GM18505 (cell line): ENCODE results near the gene ZNF700.
"Not testable (repeated sequence)": the region's sequence is repeated elsewhere in the genome, so short reads cannot be mapped to it uniquely, and the experiment has no call there.

Source experiments
- ATAC-seq: cut with Tn5 transposase; IDR thresholded peaks from one replicate; pipeline ENCODE4 v1.9.1; 2021; ENCODE audit not compliant: unreplicated experiment
- POLR2A ChIP-seq: IDR thresholded peaks from 4 replicates; pipeline ENCODE4 v1.6.1; 2011; ENCODE audit warnings: borderline replicate concordance; ENCODE audit not compliant: insufficient read depth, insufficient read length; ENCODE audit errors: extremely low read depth

Gene ZNF700

DNA sequence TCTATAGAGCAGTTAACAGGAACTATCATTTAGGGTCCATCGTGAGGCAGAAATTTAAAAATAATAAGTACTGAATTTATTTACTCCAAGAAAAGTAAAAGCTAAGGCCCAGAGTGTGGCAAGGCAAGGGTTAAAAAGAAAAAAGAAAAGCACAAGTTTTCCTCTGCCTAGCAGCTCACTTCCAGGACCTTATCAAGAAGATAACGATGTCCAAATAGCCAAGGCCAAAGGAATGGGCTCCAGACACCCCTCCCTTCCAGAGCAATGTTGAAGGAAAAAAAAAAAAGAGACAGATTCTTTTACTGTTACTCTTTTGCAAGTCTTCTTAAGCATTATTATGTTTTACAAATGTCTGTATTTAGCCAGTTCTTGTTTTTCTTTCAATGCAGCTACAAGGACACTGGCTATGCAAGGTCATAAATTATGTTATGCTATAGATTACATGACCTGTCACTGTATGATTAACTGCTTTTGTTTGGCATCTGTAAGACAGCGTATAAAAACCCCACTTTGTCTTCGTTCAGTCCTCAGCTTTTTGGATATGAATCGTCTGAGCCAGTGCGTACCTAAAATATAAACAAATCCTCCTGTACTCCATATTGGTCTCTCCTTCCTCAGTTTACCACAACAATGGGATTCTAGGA is 2.9 kb upstream of the ZNF700 start:
- TF ChIP-seq POLR2A = no peak
- no peak for ATAC-seq

DNA sequence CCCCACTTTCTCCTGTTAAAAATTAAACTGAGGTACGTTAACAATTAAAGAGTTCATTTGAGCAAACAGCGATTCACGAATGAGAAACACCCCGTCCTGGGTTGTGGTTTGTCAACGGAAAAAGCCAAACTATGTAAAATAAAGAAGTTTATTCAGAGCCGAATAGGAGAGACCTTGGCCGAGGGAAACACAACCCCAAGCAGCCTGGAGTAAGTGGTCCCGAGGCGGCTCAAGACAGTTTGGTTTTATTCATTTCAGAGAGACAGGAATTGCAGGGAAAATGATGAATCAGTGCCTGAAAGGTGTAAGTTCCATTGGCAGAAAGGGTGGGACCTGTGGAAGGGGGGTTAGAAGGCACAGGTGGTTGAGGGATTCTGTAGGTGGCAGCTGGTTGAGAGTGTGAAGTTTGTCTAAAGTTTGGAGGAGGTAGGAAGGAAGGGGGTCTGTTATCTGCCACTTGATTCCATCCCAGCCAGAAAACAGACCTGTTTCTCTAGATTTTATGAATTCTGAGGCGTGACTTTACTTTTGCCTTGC is 812 bp downstream of the ZNF700 start:
- ATAC-seq = not testable (repeated sequence)

DNA sequence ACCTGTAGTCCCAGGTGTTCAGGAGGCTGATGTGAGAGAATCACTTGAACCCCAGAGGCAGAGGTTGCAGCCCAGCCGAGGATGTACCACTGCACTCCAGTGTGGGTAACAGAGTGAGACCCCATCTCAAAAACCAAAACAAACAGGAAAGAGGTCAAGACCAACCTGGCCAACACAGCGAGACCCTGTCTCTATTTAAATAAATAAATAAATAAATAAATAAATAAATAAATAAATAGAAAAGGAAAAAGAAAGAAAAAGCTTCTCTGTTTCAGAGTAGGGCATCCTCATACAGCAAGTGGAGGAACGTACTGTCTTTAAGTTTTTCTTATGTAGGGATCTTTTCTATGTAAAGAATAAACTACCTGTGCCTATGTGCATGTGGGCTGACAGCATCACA is 2.3 kb downstream of the ZNF700 start:
- no peak for TF ChIP-seq POLR2A

DNA sequence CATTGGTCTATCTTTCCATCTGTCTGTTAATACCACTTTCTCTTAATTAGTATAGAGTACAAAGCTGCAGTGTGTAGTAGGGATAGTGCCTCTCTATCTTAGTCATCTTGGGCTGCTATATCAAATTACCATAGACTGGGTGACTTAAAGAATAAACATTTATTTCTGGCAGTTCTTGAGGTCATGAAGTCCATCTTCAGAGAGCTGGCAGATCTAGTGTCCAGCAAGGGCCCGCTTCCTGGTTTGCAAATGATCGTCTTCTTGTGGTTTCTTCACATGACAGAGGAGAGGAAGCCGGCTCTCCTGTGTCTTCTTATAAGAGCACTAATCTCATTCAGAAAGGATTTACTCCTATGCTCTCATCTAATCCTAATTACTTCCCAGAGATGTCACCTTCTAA is 6.1 kb downstream of the ZNF700 start:
- no peak for TF ChIP-seq POLR2A
- ATAC-seq = no peak

More for the DNA sequence above, 2.3 kb downstream of the ZNF700 start:
- no peak for ATAC-seq

DNA sequence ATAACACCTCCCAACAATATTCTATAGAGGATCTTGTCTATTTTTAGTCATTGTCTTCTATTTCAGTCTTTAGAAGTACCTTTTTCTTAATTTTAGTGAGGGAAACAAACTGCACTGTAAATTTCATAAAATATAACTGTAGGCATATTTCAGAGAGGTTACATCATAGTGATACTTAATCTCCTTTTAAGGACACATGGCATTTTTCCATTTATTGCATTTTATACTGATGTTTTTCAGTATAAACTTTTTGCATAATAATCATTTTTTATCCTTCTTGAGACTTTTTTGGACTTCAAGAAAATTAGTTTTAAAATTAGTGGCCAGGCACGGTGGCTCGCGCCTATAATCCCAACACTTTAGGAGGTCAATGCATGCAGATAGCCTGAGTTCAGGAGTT is 6.6 kb downstream of the ZNF700 start:
- no peak for ATAC-seq
- TF ChIP-seq POLR2A = no peak

DNA sequence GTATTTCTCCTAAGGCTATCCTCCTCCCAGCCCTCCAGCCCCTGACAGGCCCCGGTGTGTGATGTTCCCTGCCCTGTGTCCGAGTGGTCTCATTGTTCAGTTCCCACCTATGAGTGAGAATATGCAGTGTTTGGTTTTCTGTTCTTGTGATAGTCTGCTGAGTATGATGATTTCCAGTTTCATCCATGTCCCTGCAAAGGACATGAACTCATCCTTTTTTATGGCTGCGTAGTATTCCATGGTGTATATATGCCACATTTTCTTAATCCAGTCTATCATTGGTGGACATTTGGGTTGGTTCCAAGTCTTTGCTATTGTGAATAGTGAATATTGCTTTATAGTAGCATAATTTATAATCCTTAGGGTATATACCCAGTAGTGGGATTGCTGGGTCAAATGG is 10.9 kb downstream of the ZNF700 start:
- ATAC-seq = not testable (repeated sequence)

DNA sequence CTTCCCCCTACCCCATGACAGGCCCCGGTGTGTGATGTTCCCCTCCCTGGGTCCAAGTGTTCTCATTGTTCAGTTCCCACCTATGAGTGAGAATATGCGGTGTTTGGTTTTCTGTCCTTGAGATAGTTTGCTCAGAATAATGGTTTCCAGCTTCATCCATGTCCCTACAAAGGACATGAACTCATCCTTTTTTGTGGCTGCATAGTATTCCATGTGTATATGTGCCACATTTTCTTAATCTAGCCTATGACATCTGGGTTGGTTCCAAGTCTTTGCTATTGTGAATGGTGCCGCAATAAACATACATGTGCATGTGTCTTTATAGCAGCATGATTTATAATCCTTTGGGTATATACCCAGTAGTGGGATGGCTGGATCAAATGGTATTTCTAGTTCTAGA is 13.5 kb downstream of the ZNF700 start:
- not testable (repeated sequence) for ATAC-seq

DNA sequence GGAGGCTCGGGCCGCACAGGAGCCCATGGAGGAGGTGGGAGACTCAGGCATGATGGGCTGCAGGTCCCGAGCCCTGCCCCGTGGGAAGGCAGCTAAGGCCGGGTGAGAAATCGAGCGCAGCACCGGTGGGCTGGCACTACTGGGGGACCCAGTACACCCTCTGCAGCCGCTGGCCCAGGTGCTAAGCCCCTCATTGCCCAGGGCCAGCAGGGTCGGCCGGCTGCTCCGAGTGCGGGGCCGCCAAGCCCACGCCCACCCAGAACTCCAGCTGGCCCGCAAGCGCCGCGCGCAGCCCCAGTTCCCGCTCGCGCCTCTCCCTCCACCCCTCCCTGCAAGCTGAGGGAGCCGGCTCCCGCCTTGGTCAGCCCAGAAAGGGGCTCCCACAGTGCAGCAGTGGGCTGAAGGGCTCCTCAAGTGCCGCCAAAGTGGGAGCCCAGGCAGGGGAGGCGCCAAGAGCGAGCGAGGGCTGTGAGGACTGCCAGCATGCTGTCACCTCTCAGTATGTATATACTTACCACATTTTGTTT is 16.5 kb downstream of the ZNF700 start:
- ATAC-seq = not testable (repeated sequence)

DNA sequence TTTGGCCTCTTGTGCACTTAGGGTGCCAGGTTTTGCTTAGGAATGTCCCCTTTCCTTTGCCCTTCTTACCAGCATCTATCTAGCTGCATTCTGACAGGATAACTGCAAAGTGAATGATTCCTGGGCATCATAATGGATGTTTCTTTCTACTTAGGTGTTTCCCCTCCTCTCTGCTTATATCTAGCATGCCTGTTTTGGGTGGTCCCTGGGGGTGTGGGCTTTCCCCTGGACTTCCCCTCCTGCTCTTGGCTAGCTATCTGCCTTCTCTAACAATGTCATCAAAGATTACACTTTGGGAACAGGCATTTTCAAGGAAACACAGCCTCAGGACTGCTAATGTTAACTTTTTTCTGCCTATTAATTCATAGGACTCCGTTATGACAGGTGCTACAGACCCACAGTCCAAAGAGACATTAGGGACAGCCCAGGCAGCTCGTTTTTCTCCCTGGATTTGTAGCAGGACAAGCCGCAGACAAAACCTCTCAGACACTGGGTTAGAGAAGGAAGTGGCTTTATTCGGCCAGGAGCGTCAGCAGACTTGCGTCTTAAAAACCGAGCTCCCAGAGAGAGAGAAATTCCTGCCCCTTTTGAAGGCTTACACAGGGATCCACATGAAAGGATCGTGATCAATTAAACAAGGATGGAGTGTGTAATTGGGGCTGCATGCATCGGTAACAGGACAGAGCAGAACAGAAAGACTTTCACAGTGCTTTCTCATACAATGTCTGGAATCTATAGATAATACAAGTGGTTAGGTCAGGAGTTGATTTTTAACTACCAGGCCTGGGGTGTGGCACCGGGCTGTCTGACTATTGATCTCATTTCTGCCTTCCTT is 17.3 kb downstream of the ZNF700 start:
- no peak for ATAC-seq
- TF ChIP-seq POLR2A = no peak

DNA sequence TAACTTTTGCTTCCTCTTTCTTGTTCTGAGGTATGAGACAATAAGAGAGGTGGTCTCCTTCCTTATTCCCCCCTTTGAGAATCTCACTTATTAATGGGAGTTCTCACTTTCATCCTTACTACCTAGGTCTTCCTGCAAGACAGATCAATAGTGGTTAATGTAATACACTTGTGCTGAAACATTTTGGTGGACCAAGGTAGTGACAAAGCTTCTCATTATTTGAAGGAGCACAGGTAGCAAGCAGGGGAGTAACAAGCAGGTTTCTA is 17.9 kb downstream of the ZNF700 start:
- ATAC-seq = no peak
- no peak for TF ChIP-seq POLR2A

DNA sequence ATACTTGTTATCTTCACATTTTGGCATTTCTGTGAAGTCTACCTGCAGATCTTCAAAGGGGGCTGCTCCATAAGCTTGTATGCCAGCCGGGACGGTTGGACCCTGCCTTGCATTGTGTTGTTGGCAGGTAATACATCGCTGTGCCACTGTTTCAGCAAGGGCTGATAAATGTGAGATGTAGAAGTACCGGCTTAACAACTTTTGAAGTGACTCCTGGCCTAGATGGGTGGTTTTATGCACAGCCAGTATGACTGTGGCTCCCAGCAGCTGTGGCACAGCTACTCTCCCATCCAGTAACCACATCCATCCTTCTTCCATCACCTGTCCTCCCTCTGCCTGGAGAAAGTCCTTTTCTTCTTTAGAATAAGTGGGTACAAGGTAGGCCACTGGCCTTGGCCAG is 19.7 kb downstream of the ZNF700 start:
- ATAC-seq = no peak
- no peak for TF ChIP-seq POLR2A

DNA sequence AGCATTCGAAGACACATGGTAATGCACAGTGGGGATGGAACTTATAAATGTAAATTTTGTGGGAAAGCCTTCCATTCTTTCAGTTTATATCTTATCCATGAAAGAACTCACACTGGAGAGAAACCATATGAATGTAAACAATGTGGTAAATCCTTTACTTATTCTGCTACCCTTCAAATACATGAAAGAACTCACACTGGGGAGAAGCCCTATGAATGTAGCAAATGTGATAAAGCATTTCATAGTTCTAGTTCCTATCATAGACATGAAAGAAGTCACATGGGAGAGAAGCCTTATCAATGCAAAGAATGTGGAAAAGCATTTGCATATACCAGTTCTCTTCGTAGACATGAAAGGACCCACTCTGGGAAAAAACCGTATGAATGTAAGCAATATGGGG is 23.7 kb downstream of the ZNF700 start:
- ATAC-seq = no peak
- no peak for TF ChIP-seq POLR2A

DNA sequence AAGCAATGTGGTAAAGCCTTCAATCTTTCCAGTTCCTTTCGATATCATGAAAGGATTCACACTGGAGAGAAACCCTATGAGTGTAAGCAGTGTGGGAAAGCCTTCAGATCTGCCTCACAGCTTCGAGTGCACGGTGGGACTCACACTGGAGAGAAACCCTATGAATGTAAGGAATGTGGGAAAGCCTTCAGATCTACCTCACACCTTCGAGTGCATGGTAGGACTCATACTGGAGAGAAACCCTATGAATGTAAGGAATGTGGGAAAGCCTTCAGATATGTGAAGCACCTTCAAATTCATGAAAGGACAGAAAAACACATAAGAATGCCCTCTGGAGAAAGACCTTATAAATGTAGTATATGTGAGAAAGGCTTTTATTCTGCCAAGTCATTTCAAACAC is 24.3 kb downstream of the ZNF700 start:
- no peak for TF ChIP-seq POLR2A
- no peak for ATAC-seq

DNA sequence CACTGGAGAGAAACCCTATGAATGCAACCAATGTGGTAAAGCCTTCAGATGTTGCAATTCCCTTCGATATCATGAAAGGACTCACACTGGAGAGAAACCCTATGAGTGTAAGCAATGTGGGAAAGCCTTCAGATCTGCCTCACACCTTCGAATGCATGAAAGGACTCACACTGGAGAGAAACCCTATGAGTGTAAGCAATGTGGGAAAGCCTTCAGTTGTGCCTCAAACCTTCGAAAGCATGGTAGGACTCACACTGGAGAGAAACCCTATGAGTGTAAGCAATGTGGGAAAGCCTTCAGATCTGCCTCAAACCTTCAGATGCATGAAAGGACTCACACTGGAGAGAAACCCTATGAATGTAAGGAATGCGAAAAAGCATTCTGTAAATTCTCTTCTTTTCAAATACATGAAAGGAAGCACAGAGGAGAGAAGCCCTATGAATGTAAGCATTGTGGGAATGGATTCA is 24.7 kb downstream of the ZNF700 start:
- ATAC-seq = not testable (repeated sequence)

DNA sequence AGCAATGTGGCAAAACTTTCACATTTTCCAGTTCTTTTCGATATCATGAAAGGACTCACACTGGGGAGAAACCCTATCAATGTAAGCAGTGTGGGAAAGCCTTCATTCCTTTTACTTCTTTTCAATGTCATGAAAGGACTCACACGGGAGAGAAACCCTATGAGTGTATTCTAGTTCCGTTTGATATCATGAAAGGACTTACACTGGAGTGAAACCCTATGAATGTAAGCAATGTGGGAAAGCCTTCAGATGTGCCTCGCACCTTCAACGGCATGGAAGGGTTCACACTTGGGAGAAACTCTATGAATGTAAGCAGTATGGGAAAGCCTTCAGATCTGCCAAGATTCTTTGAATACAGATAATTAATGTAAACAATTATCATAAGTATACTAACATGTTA is 25.4 kb downstream of the ZNF700 start:
- no peak for TF ChIP-seq POLR2A
- no peak for ATAC-seq
